Measurements from ENCODE around the gene OPA1.

DNA sequence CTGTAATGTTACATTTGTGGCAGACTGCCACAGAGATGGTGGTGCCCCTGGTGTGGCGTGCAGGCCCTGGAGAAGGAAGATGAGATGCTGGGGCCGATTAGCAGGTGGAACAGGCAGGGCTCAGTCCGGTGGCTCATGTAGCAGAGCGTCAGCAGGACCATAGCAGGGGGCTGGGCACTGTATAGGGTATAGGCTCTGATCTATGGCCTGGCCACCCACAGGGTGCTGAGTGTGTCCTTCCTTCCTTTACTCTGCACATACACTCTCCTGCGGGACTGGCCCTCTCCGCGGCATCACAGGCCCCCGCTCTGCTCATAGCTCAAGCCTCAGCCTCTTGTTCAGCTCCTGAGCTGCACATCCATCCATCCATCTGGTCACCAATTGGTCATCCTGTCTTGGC lies 143.6 kb downstream of the OPA1 start:
- TF ChIP-seq CTCF (IDR thresholded peaks at IDR 0.05), result no peak
- no peak for TF ChIP-seq POLR2A (IDR thresholded peaks at IDR 0.05)
- no peak for TF ChIP-seq POLR2AphosphoS5 (IDR thresholded peaks at IDR 0.05)
- TF ChIP-seq EP300 (IDR thresholded peaks at IDR 0.05), result no peak

All from stomach (tissue), 4 donors.